OCI-LY1 (cell line): ENCODE data around the gene SRPRB.

Experiments
- H2AFZ ChIP-seq: fragments of 200-600 bp; sonication (generic), shearing (Covaris generic); 2 replicates; pipeline ENCODE4 v1.6.0; 2014; ENCODE audit warnings: antibody characterized with exemption, mild to moderate bottlenecking, low read length
- H3F3A ChIP-seq: fragments of 200-600 bp; sonication (generic), shearing (Covaris generic); 2 replicates; pipeline ENCODE4 v1.6.0; 2014; ENCODE audit warnings: mild to moderate bottlenecking, antibody characterized with exemption, low read length, moderate library complexity; ENCODE audit not compliant: insufficient read depth
- H3K27ac ChIP-seq: fragments of 200-600 bp; sonication (generic); 2 replicates; pipeline ENCODE4 v1.5.1; 2014; ENCODE audit warnings: low read length, mixed run types, mild to moderate bottlenecking, low read depth; ENCODE audit not compliant: poor library complexity, severe bottlenecking
- H3K27me3 ChIP-seq: fragments of 200-600 bp; sonication (generic); 2 replicates; pipeline ENCODE4 v1.6.0; 2014; ENCODE audit warnings: antibody characterized with exemption, mild to moderate bottlenecking, low read length, moderate library complexity; ENCODE audit not compliant: insufficient read depth
- H3K36me3 ChIP-seq: fragments of 200-600 bp; sonication (generic); 2 replicates; pipeline ENCODE4 v1.6.1; 2014; ENCODE audit warnings: mild to moderate bottlenecking, antibody characterized with exemption, low read length, moderate library complexity, mixed read lengths; ENCODE audit not compliant: insufficient read depth
- H3K4me1 ChIP-seq: fragments of 200-600 bp; sonication (generic); 2 replicates; pipeline ENCODE4 v1.5.1; 2014; ENCODE audit warnings: mild to moderate bottlenecking, low read length, moderate library complexity; ENCODE audit not compliant: insufficient read depth, severe bottlenecking
- H3K4me2 ChIP-seq: fragments of 200-600 bp; sonication (generic), shearing (Covaris generic); 2 replicates; pipeline ENCODE4 v1.6.1; 2014; ENCODE audit warnings: low read length
- H3K4me3 ChIP-seq: fragments of 200-600 bp; sonication (generic); 2 replicates; pipeline ENCODE4 v1.5.1; 2014; ENCODE audit warnings: low read length, low read depth, mild to moderate bottlenecking, mixed read lengths; ENCODE audit not compliant: poor library complexity, severe bottlenecking
- H3K79me2 ChIP-seq: fragments of 200-600 bp; shearing (Covaris generic); 2 replicates; pipeline ENCODE4 v1.6.1; 2016; ENCODE audit warnings: mixed run types, low read length, mixed read lengths; ENCODE audit not compliant: insufficient read depth
- H3K9ac ChIP-seq: fragments of 200-600 bp; sonication (generic), shearing (Covaris generic); 2 replicates; pipeline ENCODE4 v1.6.1; 2014; ENCODE audit warnings: mild to moderate bottlenecking, low read length, mixed read lengths
- H3K9me2 ChIP-seq: fragments of 200-600 bp; sonication (generic), shearing (Covaris generic); 2 replicates; pipeline ENCODE4 v1.6.1; 2014; ENCODE audit warnings: low read depth, mild to moderate bottlenecking, low read length, mixed read lengths
- H3K9me3 ChIP-seq: fragments of 200-600 bp; shearing (Covaris generic); 2 replicates; pipeline ENCODE4 v1.6.1; 2014; ENCODE audit warnings: low read length, mixed read lengths
- H4K20me1 ChIP-seq: fragments of 200-600 bp; sonication (generic), shearing (Covaris generic); 2 replicates; pipeline ENCODE4 v1.6.0; 2016; ENCODE audit warnings: mild to moderate bottlenecking, low read length; ENCODE audit not compliant: insufficient read depth
- CTCF ChIP-seq: fragments of 200-600 bp; sonication (generic), shearing (Covaris generic); IDR thresholded peaks from 2 replicates; pipeline ENCODE4 v1.5.1; 2017; ENCODE audit warnings: mild to moderate bottlenecking, antibody characterized with exemption, low read length, moderate library complexity, mixed read lengths
- EZH2 ChIP-seq: fragments of 200-600 bp; sonication (generic), shearing (Covaris generic); IDR thresholded peaks from 2 replicates; pipeline ENCODE4 v1.8.0; 2017; ENCODE audit warnings: borderline replicate concordance, mixed run types, mild to moderate bottlenecking, antibody characterized with exemption, low read length, moderate library complexity, mixed read lengths

Gene SRPRB

GRCh38 chr3:133769536-133769935, 36.1 kb upstream of the SRPRB start:
- H3K4me1 ChIP-seq, result no peaks in the 10 kb centered on the region
- no peaks in the 10 kb centered on the region for H4K20me1 ChIP-seq
- no peaks in the 10 kb centered on the region for H3K79me2 ChIP-seq
- H2AFZ ChIP-seq, result no peak overlapping the region
- H3K9me2 ChIP-seq, result no peaks in the 10 kb centered on the region
- no peak overlapping the region for H3K4me3 ChIP-seq
- no peaks in the 10 kb centered on the region for H3K36me3 ChIP-seq
- no peaks in the 10 kb centered on the region for H3F3A ChIP-seq
- H3K4me2 ChIP-seq, result no peak overlapping the region
- TF ChIP-seq CTCF (no peak), EZH2 (no peak)
- H3K9ac ChIP-seq, result no peak overlapping the region
- no peak overlapping the region for H3K27ac ChIP-seq
- no peaks in the 10 kb centered on the region for H3K27me3 ChIP-seq
- no peaks in the 10 kb centered on the region for H3K9me3 ChIP-seq

- H3K79me2 ChIP-seq, result no peaks in the 10 kb centered on the region
- no peaks in the 10 kb centered on the region for H3F3A ChIP-seq
- H3K27me3 ChIP-seq, result no peaks in the 10 kb centered on the region
- no peak overlapping the region for H3K4me2 ChIP-seq
- no peak for TF ChIP-seq EZH2
- TF ChIP-seq CTCF, result no peak
- no peak overlapping the region for H2AFZ ChIP-seq
- H3K4me1 ChIP-seq, result no peaks in the 10 kb centered on the region
- no peaks in the 10 kb centered on the region for H3K9me2 ChIP-seq
- no peak overlapping the region for H3K9ac ChIP-seq
- H3K4me3 ChIP-seq, result no peak overlapping the region
- no peaks in the 10 kb centered on the region for H3K9me3 ChIP-seq
- H3K27ac ChIP-seq, result no peak overlapping the region
- H3K36me3 ChIP-seq, result no peaks in the 10 kb centered on the region
- H4K20me1 ChIP-seq, result no peaks in the 10 kb centered on the region
Measured at GRCh38 chr3:133773732-133774131, 31.9 kb upstream of the SRPRB start.

- Histone ChIP-seq H3K4me3 (no peak overlapping the region), H3F3A (no peaks in the 10 kb centered on the region), H4K20me1 (no peaks in the 10 kb centered on the region), H3K36me3 (no peaks in the 10 kb centered on the region), H3K27me3 (no peaks in the 10 kb centered on the region), H3K9me2 (no peaks in the 10 kb centered on the region), H3K4me1 (no peaks in the 10 kb centered on the region), H2AFZ (no peak overlapping the region), H3K4me2 (no peak overlapping the region), H3K79me2 (no peaks in the 10 kb centered on the region), H3K27ac (no peak overlapping the region), H3K9me3 (no peaks in the 10 kb centered on the region), H3K9ac (no peak overlapping the region)
- TF ChIP-seq EZH2 (no peak), CTCF (no peak)
Measured at GRCh38 chr3:133775309-133775708, 30.3 kb upstream of the SRPRB start.
